Common myeloid progenitor, CD34-positive (primary cell): ENCODE data around the gene PI4K2A. TPM values are rescaled to one million over a fixed set of nuclear protein-coding genes. Genes with fewer than 3 reads are reported as not detected.

Experiments used
- CTCF ChIA-PET: fragments of 350-600 bp; sonication (Branson Sonifier 250); formaldehyde crosslinking; loops from one replicate; lab custom pipeline; 2021; ENCODE audit warnings: antibody characterized with exemption; lab: Charles Lee
- POLR2A ChIA-PET: fragments of 350-600 bp; sonication (Branson Sonifier 250); formaldehyde crosslinking; loops from one replicate; lab custom pipeline; 2021; ENCODE audit warnings: antibody characterized with exemption; lab: Charles Lee
- DNase-seq, 3 donors: peaks; one replicate each; pipeline versions ENCODE4 v3.0.0 to v3.0.0-alpha.2; 2013
- H3K27ac ChIP-seq, 2 experiments: 1 replicate in 1 of 2; 2 replicates in 1 of 2; pipeline ENCODE4 v1.7.0; 2013; ENCODE audit warnings: inconsistent platforms in 2 of 2, low read length in 2 of 2, mild to moderate bottlenecking in 2 of 2, low read depth in 1 of 2, moderate library complexity in 1 of 2; ENCODE audit not compliant: severe bottlenecking in 2 of 2, insufficient read depth in 1 of 2, poor library complexity in 1 of 2
- H3K27me3 ChIP-seq, 5 experiments: replicated peaks in 2 of 5; 1 replicate in 3 of 5; 2 replicates in 2 of 5; pipeline versions ENCODE4 v1.6.1 to v1.7.0; 2013; ENCODE audit warnings: low read length in 4 of 5, mild to moderate bottlenecking in 2 of 5, moderate library complexity in 2 of 5, inconsistent platforms in 1 of 5; ENCODE audit not compliant: insufficient read depth in 5 of 5, control insufficient read depth in 4 of 5
- H3K36me3 ChIP-seq, 4 experiments: 1 replicate in 2 of 4; 2 replicates in 2 of 4; pipeline versions ENCODE4 v1.6.1 to v1.7.0; 2013; ENCODE audit warnings: low read length in 3 of 4, control low read depth in 1 of 4, mild to moderate bottlenecking in 1 of 4; ENCODE audit not compliant: control insufficient read depth in 4 of 4, insufficient read depth in 4 of 4
- H3K4me1 ChIP-seq, 4 experiments: 1 replicate in 3 of 4; 2 replicates in 1 of 4; pipeline versions ENCODE4 v1.6.1 to v1.7.1; 2013; ENCODE audit warnings: low read length in 3 of 4, mild to moderate bottlenecking in 3 of 4, control low read depth in 1 of 4, inconsistent platforms in 1 of 4, moderate library complexity in 1 of 4; ENCODE audit not compliant: control insufficient read depth in 4 of 4, insufficient read depth in 4 of 4; ENCODE audit errors: control extremely low read depth in 1 of 4
- H3K4me3 ChIP-seq, 7 experiments: 1 replicate in 4 of 7; 2 replicates in 3 of 7; pipeline versions ENCODE4 v1.5.1 to v1.7.0; 2013; ENCODE audit warnings: mild to moderate bottlenecking in 7 of 7, low read length in 6 of 7, moderate library complexity in 6 of 7, inconsistent platforms in 2 of 7, low read depth in 2 of 7, control low read depth in 1 of 7; ENCODE audit not compliant: insufficient read depth in 4 of 7, control insufficient read depth in 1 of 7; ENCODE audit errors: extremely low read depth in 1 of 7
- H3K9me3 ChIP-seq, 5 experiments: 1 replicate in 4 of 5; 2 replicates in 1 of 5; pipeline versions ENCODE4 v1.6.1 to v1.7.1; 2013; ENCODE audit warnings: low read length in 4 of 5, mild to moderate bottlenecking in 2 of 5, inconsistent platforms in 1 of 5, low read depth in 1 of 5, moderate library complexity in 1 of 5; ENCODE audit not compliant: control insufficient read depth in 4 of 5, insufficient read depth in 2 of 5; ENCODE audit errors: control extremely low read depth in 1 of 5
- WGBS: methylation state at CpG from one replicate; pipeline ENCODE4 v1.1.5; 2013; ENCODE audit not compliant: insufficient coverage; 5-methylcytosine and 5-hydroxymethylcytosine counted together
- polyA plus RNA-seq: library from polyadenylated mRNA; unstranded; fragments of 120-200 nt; gene quantifications from one replicate; pipeline ENCODE4 v1.2.1, GENCODE V29; 2013

The PI4K2A gene
- 5.8 TPM for polyA plus RNA-seq

GRCh38 chr10:97640174-97640867, at the start of gene PI4K2A:
Gene PI4K2A, plus strand, starts transcription at chr10:97640671. Its CDS starts 72 bp downstream, at chr10:97640743.
- peak within 1 kb of the TSS; percentile 59 to 91 (median 77) for H3K4me3 ChIP-seq
- ChIA-PET CTCF (interaction anchor here (1.5 kb wide), 1 partner anchor 47 kb away, joined by 5 read pairs; the partner anchor contains the start of gene AVPI1), POLR2A (interaction anchor here (1.2 kb wide), 1 partner anchor 18 kb away, joined by 3 read pairs; no protein-coding TSS in a partner anchor)
- WGBS, result under 1% methylated on average over 51 of the region's 54 CpGs
- H3K9me3 ChIP-seq, result no peaks in the 10 kb centered on the region
- DNase-seq, result peak; percentile 99 to 100 (median 99)
- peaks cover 0 to 3% (median 0%) of the 10 kb centered on the region in 5 experiments for H3K27me3 ChIP-seq
- peak within 1 kb of the TSS in 1 of 2 experiments; percentile 61 for H3K27ac ChIP-seq
- H3K4me1 ChIP-seq, result peaks cover 0 to 19% (median 13%) of the 10 kb centered on the region in 4 experiments
- peaks cover 0 to 10% (median 2%) of the 10 kb centered on the region in 4 experiments for H3K36me3 ChIP-seq

GRCh38 chr10:97590748-97591495, 49.5 kb upstream of the PI4K2A start:
- H3K4me3 ChIP-seq, result no peak overlapping the region
- no peak overlapping the region for H3K27ac ChIP-seq
- WGBS, result 76% methylated on average over 4 of the region's 5 CpGs
- ChIA-PET CTCF (interaction anchor here (0.6 to 2.3 kb wide), 3 partner anchors 20 to 259 kb away, joined by 3 to 5 read pairs (median 3); partner anchors contain the start of gene GOLGA7B), POLR2A (interaction anchor here (0.6 kb wide), 1 partner anchor 93 kb away, joined by 6 read pairs; no protein-coding TSS in a partner anchor)
- H3K4me1 ChIP-seq, result peaks cover 0 to 4% (median 0%) of the 10 kb centered on the region in 4 experiments
- DNase-seq, result no peak
- no peaks in the 10 kb centered on the region for H3K27me3 ChIP-seq
- H3K36me3 ChIP-seq, result no peaks in the 10 kb centered on the region
- no peaks in the 10 kb centered on the region for H3K9me3 ChIP-seq

- DNase-seq, result no peak
- ChIA-PET POLR2A (no interaction called here), CTCF (no interaction called here)
- no peaks in the 10 kb centered on the region for H3K36me3 ChIP-seq
- no peak overlapping the region for H3K4me3 ChIP-seq
- peaks cover 0 to 6% (median 0%) of the 10 kb centered on the region in 4 experiments for H3K4me1 ChIP-seq
- no peaks in the 10 kb centered on the region for H3K27me3 ChIP-seq
- H3K9me3 ChIP-seq, result no peaks in the 10 kb centered on the region
- H3K27ac ChIP-seq, result no peak overlapping the region
- 88% methylated on average over 2 of the region's 4 CpGs for WGBS
These were observed 47.0 kb upstream of the PI4K2A start for GRCh38 chr10:97593421-97593820.

- 89% methylated on average over 10 of the region's 10 CpGs for WGBS
- no peaks in the 10 kb centered on the region for H3K27me3 ChIP-seq
- ChIA-PET CTCF (interaction anchor here (1.1 to 2.4 kb wide), 4 partner anchors 10 to 27 kb away, joined by 4 to 8 read pairs (median 6); partner anchors contain the start of gene ANKRD2), POLR2A (interaction anchor here (0.6 kb wide), 1 partner anchor 31 kb away, joined by 4 read pairs; no protein-coding TSS in a partner anchor)
- DNase-seq, result peak in 2 of 3 donors; percentile 11 to 14
- no peaks in the 10 kb centered on the region for H3K36me3 ChIP-seq
- H3K9me3 ChIP-seq, result no peaks in the 10 kb centered on the region
- H3K27ac ChIP-seq, result no peak overlapping the region
- H3K4me3 ChIP-seq, result no peak overlapping the region
- peaks cover 0 to 2% (median 0%) of the 10 kb centered on the region in 4 experiments for H3K4me1 ChIP-seq
These were observed 44.1 kb upstream of the PI4K2A start for GRCh38 chr10:97596101-97597082.

DNA sequence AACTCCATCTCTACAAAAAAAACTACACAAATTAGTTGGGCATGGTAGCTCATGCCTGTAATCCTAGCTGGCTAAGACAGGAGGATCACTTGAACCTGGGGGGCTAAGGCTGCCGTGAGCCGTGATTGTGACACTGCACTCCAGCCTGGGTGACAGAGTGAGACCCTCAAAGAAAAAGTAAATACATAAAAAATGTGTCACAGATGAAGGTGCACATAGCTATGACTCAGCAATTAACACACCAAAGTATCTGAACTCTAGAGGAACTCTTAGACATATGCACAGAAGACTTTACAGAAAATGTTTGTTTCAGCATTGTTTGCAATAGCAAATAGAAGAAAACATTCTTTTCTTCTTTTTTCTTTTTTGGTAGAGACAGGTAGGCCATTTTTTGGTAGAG, 42.7 kb upstream of the PI4K2A start:
- Histone ChIP-seq H3K27me3 (peaks cover 0 to 4% (median 0%) of the 10 kb centered on the region in 5 experiments), H3K4me1 (peaks cover 0 to 2% (median 0%) of the 10 kb centered on the region in 4 experiments), H3K4me3 (no peak overlapping the region), H3K9me3 (no peaks in the 10 kb centered on the region), H3K27ac (no peak overlapping the region), H3K36me3 (no peaks in the 10 kb centered on the region)
- POLR2A ChIA-PET, result no interaction called here
- peak in 2 of 3 donors; percentile 50 to 65 for DNase-seq
- no CpG with 5 or more reads among the region's 2 CpGs for WGBS
- CTCF ChIA-PET, result interaction anchor here (1.4 to 2.4 kb wide), 3 partner anchors 13 to 28 kb away, joined by 5 to 8 read pairs (median 8); partner anchors contain the start of gene ANKRD2
